ENCODE data around the gene SND1.

Gene SND1

DNA sequence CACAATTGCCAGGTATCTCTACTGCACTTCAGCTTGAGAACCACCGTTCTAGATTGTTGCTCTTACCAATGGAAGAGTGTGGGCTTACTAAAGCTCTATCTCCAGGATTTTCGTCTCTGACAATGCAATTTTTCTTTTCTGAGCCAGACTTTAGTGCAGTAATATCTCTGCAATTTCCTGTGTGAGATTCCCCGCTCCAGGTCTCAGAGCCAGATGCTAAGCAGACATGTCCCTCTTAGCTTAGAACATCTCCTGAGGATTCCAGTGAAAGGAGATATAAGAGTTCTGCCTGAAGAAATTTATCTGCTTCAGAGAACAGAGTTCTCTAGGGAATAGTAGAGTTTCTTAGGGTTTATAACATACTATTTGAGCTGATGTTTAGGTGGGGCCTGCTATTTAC, 82.0 kb downstream of the SND1 start:
- no peak for DNase-seq

DNA sequence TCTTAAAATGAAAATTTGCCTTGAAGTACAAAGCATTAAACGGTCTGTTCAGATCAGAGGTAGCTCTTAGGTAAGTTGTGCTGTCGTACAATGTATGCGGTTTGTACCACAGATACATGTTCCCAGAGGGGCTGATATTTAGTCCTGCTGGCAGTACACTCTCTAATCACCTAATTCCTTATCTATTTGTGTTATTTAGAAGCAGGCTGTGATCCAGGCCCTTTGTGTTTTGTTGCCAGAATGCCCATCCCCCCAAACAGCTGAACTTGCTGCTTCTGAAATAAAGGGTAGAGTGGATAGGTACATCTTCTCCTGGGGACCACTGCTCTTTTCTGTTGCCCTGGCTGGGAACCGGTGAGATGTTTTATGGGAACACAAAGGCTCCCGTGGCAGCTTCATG, 84.5 kb downstream of the SND1 start:
- no peak for DNase-seq

DNA sequence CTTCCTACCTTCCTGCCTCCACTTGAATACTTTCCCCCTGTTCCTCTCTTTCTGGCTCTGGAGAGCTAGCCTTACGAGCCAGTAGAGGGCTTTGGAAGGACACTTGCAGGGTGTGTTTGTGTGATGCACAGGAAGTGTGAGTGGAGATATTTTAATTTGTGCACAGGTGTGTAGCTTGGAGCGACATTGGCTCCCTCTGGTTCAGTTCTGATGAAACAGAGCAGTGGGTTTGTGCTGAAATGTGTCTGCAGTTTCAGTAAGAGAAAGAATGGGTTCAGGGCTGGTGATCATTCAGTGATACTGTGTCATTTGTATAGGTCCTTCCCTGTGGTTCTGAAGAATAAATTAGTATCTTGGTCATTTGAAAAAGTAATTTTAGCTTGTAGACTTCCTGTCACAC, 86.9 kb downstream of the SND1 start:
- no peak for DNase-seq

DNA sequence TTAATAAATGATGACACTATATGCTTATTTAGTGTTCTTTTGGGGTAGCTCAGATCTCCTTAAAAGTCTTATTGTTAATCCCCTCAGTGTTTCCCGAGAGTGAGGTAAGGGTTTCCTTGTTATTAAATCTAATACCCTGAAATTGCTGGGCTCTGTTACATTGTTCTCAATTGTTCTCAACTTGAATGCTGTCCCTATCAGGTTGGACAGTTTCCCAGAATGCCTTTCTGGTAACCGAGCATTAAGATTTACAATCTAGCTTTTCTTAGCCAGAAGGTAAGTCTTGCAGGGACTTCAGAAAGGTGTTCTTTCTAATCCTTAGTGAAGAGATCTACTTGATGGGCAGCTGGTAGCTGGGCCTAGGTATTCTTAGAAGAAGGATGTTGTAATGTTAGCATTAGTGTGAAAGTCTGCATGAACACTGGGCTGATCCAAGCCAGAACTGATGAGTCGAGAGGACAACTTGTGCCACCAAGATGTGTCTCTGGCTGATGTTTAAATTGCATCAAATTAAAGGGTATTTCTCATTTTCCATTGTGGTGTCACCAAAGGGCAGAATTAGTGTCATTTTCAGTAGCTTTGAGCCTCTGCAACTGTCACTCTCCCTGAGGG, 89.9 kb downstream of the SND1 start:
- DNase-seq: no peak

DNA sequence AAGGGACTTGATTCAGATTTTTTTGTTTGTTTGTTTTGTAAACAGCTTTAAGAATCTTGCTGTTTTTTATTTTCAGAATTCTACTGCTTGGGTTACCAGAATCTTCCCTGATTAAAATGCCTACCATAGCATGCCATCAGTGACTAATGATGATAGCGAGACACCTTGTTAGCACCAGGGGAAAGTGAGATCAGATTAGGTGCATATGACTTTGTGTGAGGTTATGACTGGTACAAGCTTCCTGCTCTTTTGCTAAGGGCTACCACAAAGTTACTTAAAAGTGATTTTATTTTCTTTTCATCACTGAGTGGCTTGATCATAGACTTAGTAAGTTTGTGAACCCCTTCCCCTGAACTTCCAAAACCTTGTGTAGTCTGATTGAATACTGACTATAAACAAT, 93.5 kb downstream of the SND1 start:
- no peak for DNase-seq

DNA sequence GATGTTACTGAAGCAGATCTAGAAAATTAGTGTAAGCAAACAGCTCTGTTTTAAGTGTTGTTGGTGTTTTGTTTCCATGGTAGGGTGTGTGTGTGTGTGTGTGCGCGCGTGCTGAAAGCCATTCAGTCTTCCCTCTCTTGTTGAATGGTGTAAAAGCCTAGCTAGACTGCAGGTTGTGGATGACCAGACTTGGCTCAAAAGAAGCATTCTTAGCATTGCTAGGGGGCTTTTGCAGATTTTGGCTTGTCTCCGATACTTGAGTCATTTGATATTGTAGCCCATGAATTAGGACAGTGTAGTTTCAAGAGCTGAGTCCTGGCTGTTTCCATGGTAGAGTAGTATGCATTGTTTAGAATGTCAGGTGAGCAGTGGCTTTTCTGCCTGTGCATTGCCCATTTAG, 99.1 kb downstream of the SND1 start:
- no peak for DNase-seq

DNA sequence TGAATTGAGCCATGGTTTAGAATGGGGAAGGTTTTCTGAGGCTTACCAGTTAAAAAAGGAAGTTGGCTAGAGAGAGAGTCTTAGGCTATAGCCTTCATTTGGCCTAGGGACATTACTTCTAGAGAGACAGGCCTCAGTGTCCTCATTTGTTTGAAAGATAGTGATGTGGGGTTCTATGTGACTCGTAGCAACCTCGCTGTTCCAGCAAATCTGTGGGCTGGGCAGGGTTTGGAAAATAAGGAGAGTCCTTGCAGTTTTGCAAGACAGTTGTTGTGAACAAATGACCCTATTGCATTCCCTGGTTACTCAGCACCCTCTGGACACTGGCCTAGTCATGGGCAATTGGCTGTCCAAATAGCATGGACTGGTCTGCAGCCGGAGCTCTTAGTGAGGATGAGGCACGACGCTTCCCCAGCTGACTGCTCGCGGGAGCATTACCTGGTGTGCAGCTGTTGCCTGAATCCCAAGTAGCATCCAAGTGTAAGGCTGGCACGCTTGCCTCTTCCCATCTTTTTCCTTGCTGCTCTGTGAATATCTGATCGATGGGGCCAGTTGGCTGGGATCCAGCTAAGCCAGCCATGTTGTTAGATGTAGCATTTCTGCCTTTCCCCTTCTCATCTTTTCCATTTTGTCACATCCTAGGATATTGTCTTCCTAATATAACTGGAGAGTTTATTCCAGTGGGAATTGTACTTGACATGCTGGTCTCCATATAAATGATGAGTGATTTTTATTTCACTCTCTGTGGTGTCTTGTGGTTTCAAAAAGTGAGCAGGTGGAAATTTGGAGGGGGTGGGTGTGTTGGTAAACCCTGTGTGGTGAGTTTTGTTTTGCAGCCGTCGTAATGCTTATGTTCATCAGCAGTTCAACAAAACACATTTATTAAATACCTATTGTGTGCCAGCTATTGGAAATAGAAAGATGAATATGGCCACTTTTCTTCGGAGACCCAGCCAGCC, 99.8 kb downstream of the SND1 start:
- no peak for DNase-seq

DNA sequence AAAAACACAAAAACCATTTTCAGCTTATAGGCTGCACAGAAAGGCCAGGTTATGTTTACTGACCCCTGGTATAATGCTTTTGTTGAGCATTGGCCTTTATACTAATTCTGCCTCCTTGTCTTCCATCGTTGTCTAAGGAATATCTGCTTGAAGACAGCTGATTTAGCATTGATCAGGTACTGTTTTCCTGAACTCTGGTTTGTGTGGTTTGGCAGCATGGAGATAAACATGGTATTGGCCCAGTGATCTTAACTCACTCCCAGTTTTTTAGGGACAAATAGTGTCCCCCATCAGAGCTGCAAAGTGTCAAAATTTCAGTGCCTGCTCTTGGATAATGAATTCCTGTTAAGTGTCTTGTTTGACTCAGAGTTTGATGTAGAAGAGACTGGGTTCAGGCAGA, 100.8 kb downstream of the SND1 start:
- DNase-seq: no peak

DNA sequence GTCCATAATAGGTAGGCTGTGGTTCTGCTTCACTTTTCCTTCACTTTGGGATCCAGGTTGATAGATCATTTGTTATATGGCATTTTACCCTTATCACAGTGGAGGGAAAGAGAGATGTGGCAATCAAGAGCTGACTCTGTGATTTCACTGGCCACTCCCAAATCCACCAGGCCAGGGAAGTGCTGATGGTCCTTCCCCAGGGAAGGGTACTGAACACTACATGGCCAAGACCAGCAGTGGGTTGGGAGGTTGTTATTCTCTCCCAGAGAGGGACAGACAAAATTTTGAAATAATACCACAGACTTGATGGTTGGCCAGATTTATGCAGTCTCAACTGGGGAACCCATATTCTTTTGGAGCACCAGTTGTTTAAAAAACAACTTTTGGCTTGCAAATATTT, 102.5 kb downstream of the SND1 start:
- DNase-seq: no peak

DNA sequence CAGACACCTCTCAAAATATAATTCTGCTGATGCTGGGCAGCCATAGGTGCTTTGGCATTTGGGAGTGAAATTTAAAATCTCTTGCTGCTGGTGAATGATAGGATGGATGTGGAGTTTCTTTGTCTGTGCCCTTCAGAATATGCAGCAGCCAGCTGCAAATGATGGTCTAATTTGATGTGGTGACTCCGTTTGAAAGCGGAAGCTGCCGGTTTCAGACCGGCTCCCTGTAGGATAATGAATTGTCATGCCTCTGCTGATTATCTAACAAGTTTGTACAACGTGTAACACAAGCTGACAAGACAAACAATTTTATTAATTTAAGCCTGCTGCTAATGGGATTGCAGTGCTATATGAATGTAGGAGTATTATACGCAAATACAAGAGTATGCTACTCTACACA, 103.5 kb downstream of the SND1 start:
- no peak for DNase-seq

DNA sequence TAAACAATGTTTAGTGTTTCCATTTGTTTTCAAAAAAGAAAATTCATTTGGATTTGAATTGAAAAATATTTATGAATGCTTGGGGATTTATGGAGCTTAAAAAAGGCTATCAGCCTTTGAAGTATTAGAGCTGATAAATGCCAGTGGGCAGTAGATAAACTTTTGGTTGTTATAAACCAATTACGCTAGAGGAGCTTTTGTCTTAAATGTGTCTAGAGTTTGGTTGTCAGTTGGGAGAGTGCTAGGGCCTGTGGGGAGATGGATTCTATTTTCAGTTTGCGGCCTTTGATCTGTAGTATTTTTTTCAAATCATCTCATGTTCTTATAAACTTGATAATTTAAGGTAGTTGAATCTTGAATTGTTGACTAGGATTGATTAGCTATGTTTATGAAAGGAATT, 104.0 kb downstream of the SND1 start:
- DNase-seq: no peak

DNA sequence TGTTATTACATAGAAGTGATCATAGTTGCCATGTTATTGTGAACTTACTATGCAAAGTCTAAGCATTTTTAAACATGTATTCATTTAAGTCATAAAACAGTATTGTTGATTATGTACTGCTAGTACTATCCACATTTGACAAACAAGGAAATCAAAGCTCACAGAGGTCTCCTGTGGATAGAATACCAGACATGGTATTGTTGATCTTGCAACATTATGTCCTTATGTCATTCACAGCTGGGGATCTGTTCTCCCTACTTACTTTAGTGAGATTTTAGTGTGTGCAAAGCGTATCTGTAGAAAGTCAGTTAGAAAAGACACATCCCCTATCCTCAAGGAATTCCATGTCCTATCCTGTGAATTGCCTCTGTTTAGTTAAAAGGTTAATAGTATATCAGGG, 106.1 kb downstream of the SND1 start:
- DNase-seq: no peak

DNA sequence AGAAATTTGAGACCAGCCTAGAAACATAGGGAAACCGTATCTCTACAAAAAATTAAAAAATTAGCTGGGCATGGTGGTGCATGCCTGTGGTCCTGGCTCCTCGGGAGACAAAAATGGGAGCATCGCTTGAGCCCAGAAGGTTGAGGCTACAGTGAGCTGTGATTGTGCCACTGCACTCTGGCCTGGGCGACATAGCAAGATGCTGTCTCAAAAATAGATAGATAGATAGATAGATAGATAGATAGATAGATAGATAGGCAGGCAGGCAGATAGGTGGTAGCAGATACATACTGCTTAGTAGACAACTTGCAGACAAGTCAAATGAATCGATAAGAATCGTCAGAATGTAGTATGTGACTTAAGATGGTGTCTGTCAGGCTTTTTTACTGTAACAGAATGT, 106.9 kb downstream of the SND1 start:
- no peak for DNase-seq

DNA sequence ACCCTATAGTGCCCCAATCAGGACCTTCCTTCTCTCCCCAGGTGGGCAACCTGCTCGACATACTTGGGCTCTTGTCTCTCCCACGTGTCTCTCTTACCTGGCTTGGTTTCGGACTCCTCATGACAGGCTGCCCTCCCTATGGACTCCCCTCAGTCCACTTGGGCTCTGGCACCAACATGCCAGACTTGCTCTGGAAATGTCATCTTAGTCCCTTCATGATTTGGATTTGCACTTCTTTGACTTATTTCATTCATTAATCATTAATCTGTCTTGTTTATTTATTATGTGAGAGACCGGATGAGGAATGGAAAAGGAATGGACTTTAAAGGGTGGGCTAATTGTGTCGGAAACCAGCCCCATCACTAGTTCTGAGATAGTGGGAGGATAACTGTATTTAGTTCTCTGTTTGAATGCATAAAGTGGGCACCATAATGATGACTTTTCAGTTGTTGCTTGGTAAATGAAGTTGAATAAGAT, 108.0 kb downstream of the SND1 start:
- no peak for DNase-seq

DNA sequence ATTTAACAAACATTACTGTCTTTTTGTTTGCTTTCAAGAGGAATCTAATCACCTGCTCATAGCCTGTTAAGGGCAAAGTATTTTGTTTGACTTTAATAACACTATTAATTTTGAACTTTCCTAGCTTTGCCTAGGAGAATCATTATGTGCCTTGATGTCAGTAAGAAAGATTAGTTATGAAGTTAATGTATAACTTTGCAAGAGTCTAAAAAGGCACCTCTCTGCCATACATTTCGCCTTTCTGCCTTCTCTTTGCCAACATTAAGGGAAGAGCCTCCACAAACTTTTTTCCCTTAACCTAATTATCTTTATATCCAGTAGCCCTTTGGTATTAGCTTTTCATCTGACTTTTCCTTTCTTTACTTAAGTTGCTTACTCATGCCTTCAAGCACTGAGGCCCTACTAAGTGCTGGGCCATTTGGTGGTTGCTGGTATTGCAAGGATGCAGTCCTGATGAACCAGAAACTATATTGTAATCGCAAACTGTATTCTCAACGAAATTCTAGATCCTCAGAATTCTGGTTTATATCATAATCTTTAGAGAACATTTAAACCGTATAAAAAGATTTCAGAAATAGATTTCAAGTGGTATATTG, 108.5 kb downstream of the SND1 start:
- no peak for DNase-seq

DNA sequence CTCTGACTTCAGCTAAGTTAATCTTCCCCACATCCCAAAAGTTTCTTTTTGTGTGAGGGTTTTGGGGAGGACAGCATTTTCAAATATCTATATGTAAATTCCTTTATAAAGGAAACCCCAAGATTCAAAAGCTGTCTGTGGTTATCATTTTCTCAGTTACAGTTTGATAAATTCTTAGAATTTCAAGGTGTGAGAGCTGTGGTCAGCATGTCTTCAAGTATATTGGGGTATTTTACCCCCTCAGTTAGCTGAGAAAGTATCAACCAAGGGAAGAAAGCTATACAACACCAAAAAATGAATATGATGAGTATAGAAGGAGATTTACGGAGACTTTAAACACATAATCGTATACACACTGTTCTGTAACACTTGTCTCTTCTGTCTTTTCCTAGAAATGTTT, 109.2 kb downstream of the SND1 start:
- DNase-seq: no peak

DNA sequence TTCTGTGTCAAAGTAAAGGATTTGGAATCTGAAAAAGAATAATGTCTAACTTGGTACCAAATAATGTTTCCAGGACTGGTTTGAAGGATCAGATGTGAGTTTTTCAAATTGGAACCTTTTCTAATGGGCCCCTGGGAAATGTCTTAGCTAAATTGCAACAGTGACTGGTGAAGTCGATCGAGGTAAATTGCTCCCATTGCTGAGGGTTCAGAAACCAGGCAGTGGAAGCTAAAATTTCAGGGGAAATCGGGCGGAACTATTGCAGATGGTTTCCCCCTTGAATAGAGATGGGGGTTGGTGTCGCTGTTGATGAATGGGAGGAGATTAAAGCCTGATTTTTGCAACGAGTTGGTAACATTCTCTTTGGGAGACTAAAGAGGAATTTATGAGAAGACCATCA, 112.7 kb downstream of the SND1 start:
- DNase-seq: no peak

DNA sequence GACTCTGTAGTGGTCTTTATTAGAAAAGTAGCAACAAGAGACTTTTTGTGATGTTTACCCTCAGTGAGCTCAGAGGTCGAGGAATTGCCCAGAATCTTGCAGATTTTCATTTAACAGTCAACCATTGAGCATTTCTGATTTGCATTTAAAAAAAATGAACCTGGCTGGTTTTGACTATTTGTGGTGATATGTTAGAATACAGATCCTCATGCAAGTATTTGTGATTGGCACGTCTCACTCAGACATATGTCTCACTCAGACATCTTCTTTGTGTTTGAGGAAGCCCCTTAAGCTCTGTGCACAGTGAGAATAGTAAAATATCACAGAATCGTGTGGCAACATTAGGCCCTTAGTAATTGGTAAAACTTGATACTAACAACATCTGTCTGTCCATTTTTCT, 113.2 kb downstream of the SND1 start:
- DNase-seq: no peak

DNA sequence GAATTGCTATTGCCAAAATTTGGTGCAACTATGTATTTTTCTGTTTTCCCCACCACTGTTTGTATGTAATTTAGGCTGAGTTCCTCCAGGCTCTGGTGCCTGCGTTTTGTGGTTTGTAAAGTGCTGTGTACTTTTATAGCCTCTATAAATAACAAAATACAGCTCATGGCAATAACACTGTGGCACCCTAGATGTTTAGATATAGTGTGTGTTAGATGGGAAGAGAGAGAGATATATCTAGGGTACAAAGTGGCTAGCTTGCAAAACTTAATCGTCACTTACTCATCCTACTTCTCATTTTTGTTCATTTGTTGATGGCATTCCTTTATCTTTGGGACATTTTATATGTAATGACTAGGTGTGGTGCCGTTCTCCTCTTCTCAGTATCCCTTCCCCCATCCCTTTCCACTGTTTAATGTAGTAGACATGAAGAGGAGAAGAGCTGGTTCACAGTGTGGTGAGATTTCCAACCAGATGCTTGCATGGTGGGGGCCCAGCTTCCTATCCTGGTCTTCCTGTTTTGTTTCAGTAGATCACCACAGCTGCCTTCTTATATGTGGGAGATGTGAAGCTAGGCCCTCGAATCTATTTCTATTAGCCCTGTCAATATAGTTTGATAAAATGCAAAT, 115.0 kb downstream of the SND1 start:
- no peak for DNase-seq

DNA sequence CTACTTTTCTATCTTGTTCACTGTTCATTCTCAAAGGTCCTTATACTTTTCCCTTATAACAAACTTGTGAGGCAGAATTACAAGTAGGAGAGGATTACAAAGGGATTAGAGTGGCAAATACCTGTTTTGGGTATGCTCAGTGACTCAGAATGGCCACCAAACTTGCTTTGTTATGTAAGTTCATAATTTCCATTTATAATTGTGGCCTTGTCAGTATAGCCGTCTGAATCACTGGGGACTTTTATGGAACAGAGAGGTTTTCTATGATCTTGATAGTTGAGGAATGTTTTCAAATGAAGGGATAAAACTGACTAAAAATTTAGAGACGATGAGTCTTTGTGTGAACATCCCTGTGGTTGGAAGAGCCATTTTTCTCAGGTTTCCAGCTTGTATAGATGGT, 116.2 kb downstream of the SND1 start:
- DNase-seq: no peak

DNA sequence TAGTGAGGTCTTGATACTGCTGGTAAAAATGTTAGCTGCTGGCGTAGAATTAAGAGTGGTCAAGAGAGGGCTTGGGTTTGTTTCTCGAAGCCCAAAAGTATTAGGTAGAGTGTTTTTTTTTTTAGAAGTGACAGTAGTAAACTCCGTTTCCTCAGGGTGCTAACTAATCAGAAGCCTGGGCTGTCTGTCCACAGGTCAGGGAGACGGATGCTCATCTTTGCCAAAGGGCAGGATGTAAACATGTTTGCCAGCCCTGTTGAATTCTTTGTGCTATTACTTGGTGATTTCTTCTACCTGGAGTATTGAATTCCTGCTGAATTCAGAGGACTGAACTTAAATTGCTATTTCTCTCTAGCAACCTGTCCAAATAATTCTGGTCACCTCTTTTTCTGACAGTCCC, 117.1 kb downstream of the SND1 start:
- no peak for DNase-seq

DNA sequence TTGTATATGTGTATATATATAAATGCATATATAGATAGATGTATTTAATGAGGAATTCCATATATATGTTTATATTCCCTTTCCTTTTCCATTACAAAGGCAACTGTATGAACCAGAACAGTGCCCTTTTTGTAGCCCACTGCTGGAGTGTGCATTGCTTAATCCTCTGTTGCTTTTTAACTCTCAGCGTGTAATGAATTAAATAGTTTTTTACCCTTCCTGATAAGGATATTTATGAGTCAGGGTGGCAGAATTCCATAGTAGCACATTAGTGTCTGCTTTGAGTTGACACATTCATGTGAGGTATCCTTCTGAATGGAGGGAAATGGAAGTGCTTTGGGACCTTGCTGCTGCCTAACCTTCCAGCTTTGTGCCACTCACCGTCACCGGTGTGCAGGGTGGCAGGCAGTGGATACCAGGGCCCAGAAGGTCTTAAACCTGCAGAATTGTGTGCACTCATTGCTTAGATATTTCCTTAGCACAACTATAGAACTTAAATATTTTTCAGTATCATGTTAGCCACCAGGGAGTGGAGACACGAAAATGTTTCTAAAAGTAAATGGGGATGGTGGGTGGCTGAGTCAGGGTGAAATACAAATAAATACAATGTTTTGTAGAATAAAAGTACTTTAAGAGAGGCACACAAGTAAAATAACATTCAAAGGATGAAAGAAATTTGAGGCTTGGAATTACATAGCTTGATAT, 117.9 kb downstream of the SND1 start:
- DNase-seq: no peak

DNA sequence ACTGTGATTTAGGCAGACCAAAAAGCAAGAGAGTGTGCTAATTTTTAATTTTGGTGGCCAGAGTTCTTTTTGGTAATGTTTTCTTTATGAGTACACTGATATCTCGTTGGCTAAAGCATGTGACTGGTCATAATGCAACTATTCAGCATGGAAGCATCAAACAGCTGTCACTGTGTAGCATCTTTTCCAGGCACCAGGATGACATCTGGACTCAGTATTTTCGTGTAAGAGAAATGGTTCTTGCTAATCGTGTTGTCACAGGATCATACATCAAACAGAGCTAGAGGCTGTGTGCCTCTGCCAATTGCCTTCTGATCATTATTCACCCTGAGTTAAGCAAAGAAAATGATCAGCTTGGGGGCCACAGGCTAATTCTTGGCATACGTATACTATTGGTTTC, 118.9 kb downstream of the SND1 start:
- no peak for DNase-seq

Data from cerebellar nuclear complex (tissue), 1 donor.